ENCODE results near the gene UBA7. TPM values are rescaled to one million over a fixed set of nuclear protein-coding genes. Genes with fewer than 3 reads are reported as not detected.

UBA7 gene
- total RNA-seq, 1 donor from 2014 or later = 162 TPM

Other genes starting within 250 kb of the UBA7 start
- 152 TPM for gene APEH, start 139.6 kb downstream of the UBA7 start, total RNA-seq
- gene MST1, start 124.5 kb downstream of the UBA7 start, total RNA-seq = 16.6 TPM
- gene RNF123, start 124.4 kb downstream of the UBA7 start, total RNA-seq = 52.8 TPM
- not detected for gene AMIGO3, start 94.3 kb downstream of the UBA7 start, total RNA-seq
- 47.2 TPM for gene GMPPB, start 90.0 kb downstream of the UBA7 start, total RNA-seq
- gene IP6K1, start 27.4 kb downstream of the UBA7 start, total RNA-seq = 32.0 TPM
- 0.62 TPM for gene CDHR4, start 14.1 kb downstream of the UBA7 start, total RNA-seq
- 13.8 TPM for gene INKA1, start 10.7 kb downstream of the UBA7 start, total RNA-seq
- 2.0 TPM for gene TRAIP, start 42.6 kb upstream of the UBA7 start, total RNA-seq
- not detected for gene CAMKV, start 56.0 kb upstream of the UBA7 start, total RNA-seq
- 39.2 TPM for gene MST1R, start 89.9 kb upstream of the UBA7 start, total RNA-seq
- 11.8 TPM for gene MON1A, start 115.9 kb upstream of the UBA7 start, total RNA-seq
- gene RBM6, start 126.2 kb upstream of the UBA7 start, total RNA-seq = 130 TPM